PC-3 (cell line): ENCODE results near the gene ACAT2. TPM values are rescaled to one million over a fixed set of nuclear protein-coding genes. Genes with fewer than 3 reads are reported as not detected.

Experiments used
- ATAC-seq: fragments of 200-7000 bp; cut with Tn5 transposase; 2 replicates; pipeline ENCODE4 v1.9.1; 2020; ENCODE audit warnings: mild to moderate bottlenecking, moderate library complexity
- BruUV-seq: library from RNA; stranded (reverse); fragments of 400-500 nt; replicated peaks from 2 replicates; lab custom pipeline; 2021; lab: Mats Ljungman, UMichigan
- CTCF ChIA-PET: fragments of 300-600 bp; sonication (Branson Sonifier 250); formaldehyde crosslinking; loops from one replicate; lab custom pipeline; 2022; ENCODE audit warnings: antibody characterized with exemption; lab: Charles Lee
- POLR2A ChIA-PET: fragments of 300-600 bp; sonication (Branson Sonifier 250); formaldehyde crosslinking; loops from one replicate; lab custom pipeline; 2022; ENCODE audit warnings: antibody characterized with exemption; ENCODE audit not compliant: unreplicated experiment; lab: Charles Lee
- DNase-seq: peaks from one replicate; pipeline ENCODE4 v3.0.0-alpha.2; 2015
- H2AFZ ChIP-seq: fragments of 300-600 bp; sonication (generic); 2 replicates; pipeline ENCODE4 v1.6.0; 2016; ENCODE audit warnings: antibody characterized with exemption, low read length
- H3F3A ChIP-seq: fragments of 300-600 bp; sonication (generic); one replicate; pipeline ENCODE4 v1.6.0; 2017; ENCODE audit warnings: antibody characterized with exemption, low read length, control low read depth, mild to moderate bottlenecking; ENCODE audit not compliant: unreplicated experiment
- H3K27ac ChIP-seq: fragments of 300-600 bp; sonication (generic); 2 replicates; pipeline ENCODE4 v1.5.1; 2016; ENCODE audit warnings: mild to moderate bottlenecking, low read length
- H3K27me3 ChIP-seq: fragments of 300-600 bp; sonication (generic); 2 replicates; pipeline ENCODE4 v1.6.1; 2016; ENCODE audit warnings: low read length, mixed read lengths
- H3K36me3 ChIP-seq: fragments of 300-600 bp; sonication (generic); 2 replicates; pipeline ENCODE4 v1.6.1; 2016; ENCODE audit warnings: low read depth, mixed run types, low read length, mixed read lengths
- H3K4me1 ChIP-seq: fragments of 300-600 bp; sonication (generic); 2 replicates; pipeline ENCODE4 v1.5.1; 2016; ENCODE audit warnings: low read length; ENCODE audit not compliant: insufficient read depth
- H3K4me2 ChIP-seq: fragments of 300-600 bp; sonication (generic); 2 replicates; pipeline ENCODE4 v1.6.0; 2016; ENCODE audit warnings: low read length
- H3K4me3 ChIP-seq: fragments of 300-600 bp; sonication (generic); 2 replicates; pipeline ENCODE4 v1.5.1; 2016; ENCODE audit warnings: mild to moderate bottlenecking, low read length, mixed read lengths
- H3K79me2 ChIP-seq: fragments of 300-600 bp; sonication (generic); 2 replicates; pipeline ENCODE4 v1.6.1; 2017; ENCODE audit warnings: low read length, mixed read lengths
- H3K9ac ChIP-seq: fragments of 300-600 bp; sonication (generic); 2 replicates; pipeline ENCODE4 v1.6.0; 2016; ENCODE audit warnings: mild to moderate bottlenecking, low read length
- H3K9me2 ChIP-seq: fragments of 300-600 bp; sonication (generic); replicated peaks from 2 replicates; pipeline ENCODE4 v1.6.1; 2016; ENCODE audit warnings: mixed run types, low read length, mixed read lengths
- H3K9me3 ChIP-seq: fragments of 300-600 bp; sonication (generic); 2 replicates; pipeline ENCODE4 v1.6.1; 2016; ENCODE audit warnings: low read length, mixed read lengths
- H4K20me1 ChIP-seq: fragments of 300-600 bp; sonication (generic); 2 replicates; pipeline ENCODE4 v1.6.1; 2016; ENCODE audit warnings: low read length, mixed read lengths
- EZH2 ChIP-seq: fragments of 300-600 bp; sonication (generic); IDR thresholded peaks from one replicate; pipeline ENCODE4 v1.6.1; 2017; ENCODE audit warnings: antibody characterized with exemption, mild to moderate bottlenecking, low read length; ENCODE audit not compliant: unreplicated experiment
- EZH2phosphoT487 ChIP-seq: fragments of 300-600 bp; sonication (generic); IDR thresholded peaks from 2 replicates; pipeline ENCODE4 v1.6.1; 2018; ENCODE audit warnings: mild to moderate bottlenecking, antibody characterized with exemption, low read length, borderline replicate concordance
- intact Hi-C: fragments of 100-400 bp; cut with micrococcal nuclease; formaldehyde crosslinking; loops from 2 replicates; pipeline ENCODE4 v1.9.0; 2023
- total RNA-seq: library from RNA; depleted of rRNA; stranded (reverse); fragments of >200 nt; gene quantifications from 2 replicates; pipeline ENCODE4 v1.2.3, GENCODE V29; 2014
- TF ChIP-seq, protein P1 (sequence below): fragments of 300-600 bp; sonication (generic); conservative IDR thresholded peaks from 2 replicates; pipeline ENCODE4 v1.5.1; 2017; ENCODE audit warnings: antibody characterized with exemption, low read depth, mild to moderate bottlenecking, low read length

Gene ACAT2
- total RNA-seq, 1 experiment from 2014 or later: 36.0 TPM

DNA sequence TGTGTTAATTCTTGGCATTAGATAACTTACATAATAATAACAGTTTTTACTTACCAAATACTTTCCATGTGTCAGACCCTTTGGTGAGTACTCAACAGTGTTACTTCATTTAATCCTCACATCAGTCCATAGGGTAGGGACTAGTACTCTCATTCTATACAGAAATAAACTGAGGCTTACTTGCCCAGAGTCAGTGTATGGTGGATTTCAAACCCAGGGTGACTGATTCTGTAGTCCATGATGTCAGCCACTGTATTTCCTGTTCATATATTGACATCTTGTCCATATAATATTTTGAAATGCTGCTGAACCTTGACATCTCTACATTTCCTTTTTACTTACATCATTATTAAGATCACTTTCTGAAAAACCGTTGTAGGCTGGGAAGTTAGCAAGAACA lies 35.7 kb downstream of the ACAT2 start:
- Histone ChIP-seq H2AFZ (no peak overlapping the region), H3K4me3 (no peak overlapping the region), H3K4me1 (peaks cover 1% of the 10 kb centered on the region; the same call in 1 of the 2 replicates), H3K27me3 (no peaks in the 10 kb centered on the region), H3K27ac (no peak overlapping the region), H3K9me2 (no peaks in the 10 kb centered on the region), H3F3A (no peaks in the 10 kb centered on the region), H3K36me3 (peaks cover 20% of the 10 kb centered on the region), H3K9ac (no peak overlapping the region), H3K79me2 (peaks cover 19% of the 10 kb centered on the region), H3K4me2 (no peak overlapping the region), H4K20me1 (no peaks in the 10 kb centered on the region), H3K9me3 (no peaks in the 10 kb centered on the region)
- POLR2A ChIA-PET: no interaction called here
- no TSS peak for BruUV-seq
- no peak for TF ChIP-seq EZH2phosphoT487
- intact Hi-C loops: no loop called here
- DNase-seq (no peak), ATAC-seq (no peak)
- CTCF ChIA-PET: no interaction called here

DNA sequence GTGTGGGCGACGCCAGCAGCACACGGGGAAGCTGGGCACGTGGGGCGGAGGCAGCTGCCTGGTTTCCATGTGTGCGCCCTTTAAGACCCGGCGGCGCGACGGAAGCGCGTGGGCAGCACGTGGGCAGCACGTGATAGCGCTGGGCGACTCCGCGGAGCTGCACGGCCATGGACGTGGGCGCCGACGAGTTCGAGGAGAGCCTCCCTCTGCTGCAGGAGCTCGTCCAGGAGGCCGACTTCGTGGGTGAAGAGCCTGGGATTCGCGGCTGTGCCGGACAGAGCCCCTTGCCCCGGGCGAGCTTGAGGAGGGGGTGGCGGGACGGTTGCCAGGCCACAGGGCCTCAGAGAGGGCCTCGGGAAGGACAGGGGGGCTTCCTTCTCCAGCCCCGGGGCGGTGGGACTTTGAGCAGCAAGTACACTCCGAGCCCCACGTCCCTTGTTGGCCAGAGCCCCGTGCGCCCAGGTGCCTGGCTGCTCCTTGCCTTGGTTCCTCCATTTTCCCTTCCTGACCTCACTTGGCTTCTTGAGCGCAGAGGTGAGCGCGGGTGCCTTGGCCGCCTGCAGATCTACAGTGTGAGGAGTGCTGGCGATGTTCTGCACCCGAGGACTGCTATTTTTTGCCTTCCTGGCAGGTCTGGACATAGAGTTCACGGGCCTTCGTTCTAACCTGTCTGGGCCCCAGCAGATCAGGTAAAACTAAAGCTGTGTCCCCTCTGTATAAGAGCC lies 38.5 kb downstream of the ACAT2 start, which contains the start of gene PNLDC1:
Gene PNLDC1 (plus strand): TSS at position 136 of the 725 bp plus-strand sequence. CDS start 32 bp downstream, at position 168.
- no peak within 1 kb of the TSS for H3K27ac ChIP-seq
- POLR2A ChIA-PET: no interaction called here
- CTCF ChIA-PET: no interaction called here
- no peaks in the 10 kb centered on the region for H3K9me3 ChIP-seq
- H3K9ac ChIP-seq: no peak within 1 kb of the TSS
- ATAC-seq: no peak
- no peak within 1 kb of the TSS for H3K4me2 ChIP-seq
- no peaks in the 10 kb centered on the region for H3K79me2 ChIP-seq
- no peaks in the 10 kb centered on the region for H3K27me3 ChIP-seq
- BruUV-seq: no TSS peak
- no peak for TF ChIP-seq EZH2phosphoT487
- TF ChIP-seq, protein P1, sequence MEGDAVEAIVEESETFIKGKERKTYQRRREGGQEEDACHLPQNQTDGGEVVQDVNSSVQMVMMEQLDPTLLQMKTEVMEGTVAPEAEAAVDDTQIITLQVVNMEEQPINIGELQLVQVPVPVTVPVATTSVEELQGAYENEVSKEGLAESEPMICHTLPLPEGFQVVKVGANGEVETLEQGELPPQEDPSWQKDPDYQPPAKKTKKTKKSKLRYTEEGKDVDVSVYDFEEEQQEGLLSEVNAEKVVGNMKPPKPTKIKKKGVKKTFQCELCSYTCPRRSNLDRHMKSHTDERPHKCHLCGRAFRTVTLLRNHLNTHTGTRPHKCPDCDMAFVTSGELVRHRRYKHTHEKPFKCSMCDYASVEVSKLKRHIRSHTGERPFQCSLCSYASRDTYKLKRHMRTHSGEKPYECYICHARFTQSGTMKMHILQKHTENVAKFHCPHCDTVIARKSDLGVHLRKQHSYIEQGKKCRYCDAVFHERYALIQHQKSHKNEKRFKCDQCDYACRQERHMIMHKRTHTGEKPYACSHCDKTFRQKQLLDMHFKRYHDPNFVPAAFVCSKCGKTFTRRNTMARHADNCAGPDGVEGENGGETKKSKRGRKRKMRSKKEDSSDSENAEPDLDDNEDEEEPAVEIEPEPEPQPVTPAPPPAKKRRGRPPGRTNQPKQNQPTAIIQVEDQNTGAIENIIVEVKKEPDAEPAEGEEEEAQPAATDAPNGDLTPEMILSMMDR: no peak
- no peak for TF ChIP-seq EZH2
- intact Hi-C loops: no loop called here
- peaks cover 16% of the 10 kb centered on the region for H3K36me3 ChIP-seq
- no peaks in the 10 kb centered on the region for H3K9me2 ChIP-seq
- no peak within 1 kb of the TSS for H3K4me3 ChIP-seq
- H2AFZ ChIP-seq: no peak within 1 kb of the TSS
- H3K4me1 ChIP-seq: no peaks in the 10 kb centered on the region
- DNase-seq: no peak
- H4K20me1 ChIP-seq: no peaks in the 10 kb centered on the region
- H3F3A ChIP-seq: no peaks in the 10 kb centered on the region

DNA sequence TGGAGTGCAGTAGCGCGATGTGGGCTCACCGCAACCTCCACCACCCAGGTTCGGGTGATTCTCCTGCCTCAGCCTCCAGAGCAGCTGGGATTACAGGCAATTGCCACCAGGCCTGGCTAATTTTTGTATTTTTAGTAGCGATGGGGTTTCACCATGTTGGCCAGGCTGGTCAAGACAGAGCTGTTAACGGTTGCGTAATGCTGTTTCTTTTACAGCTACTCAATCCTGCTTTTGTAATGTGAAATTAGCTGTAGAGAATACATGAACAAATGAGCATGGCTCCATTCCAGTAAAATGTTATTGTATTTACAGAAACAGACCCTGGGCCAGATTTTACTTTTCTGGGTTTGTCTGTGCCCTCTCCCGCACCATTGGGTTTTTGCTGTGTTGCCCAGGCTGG lies 40.1 kb downstream of the ACAT2 start:
- Histone ChIP-seq H3K9me2 (no peaks in the 10 kb centered on the region), H4K20me1 (no peaks in the 10 kb centered on the region), H3F3A (no peaks in the 10 kb centered on the region), H2AFZ (no peak overlapping the region), H3K79me2 (no peaks in the 10 kb centered on the region), H3K27me3 (no peaks in the 10 kb centered on the region), H3K4me2 (no peak overlapping the region), H3K36me3 (peaks cover 16% of the 10 kb centered on the region), H3K27ac (no peak overlapping the region), H3K4me1 (no peaks in the 10 kb centered on the region), H3K4me3 (no peak overlapping the region), H3K9ac (no peak overlapping the region), H3K9me3 (no peaks in the 10 kb centered on the region)
- intact Hi-C loops: no loop called here
- POLR2A ChIA-PET: no interaction called here
- DNase-seq (no peak), ATAC-seq (no peak)
- CTCF ChIA-PET: no interaction called here
- no TSS peak for BruUV-seq
- TF ChIP-seq, protein P1: no peak
- TF ChIP-seq EZH2: no peak
- no peak for TF ChIP-seq EZH2phosphoT487
